GM19023 (cell line): ENCODE data around the gene CCDC57.
A peak's percentile ranks its signal among the peaks of the same experiment; 100 is the strongest.

Experiments used
- ATAC-seq: cut with Tn5 transposase; IDR thresholded peaks from one replicate; pipeline ENCODE4 v1.9.1; 2021; ENCODE audit warnings: mild to moderate bottlenecking, moderate library complexity; ENCODE audit not compliant: unreplicated experiment

The CCDC57 gene

DNA sequence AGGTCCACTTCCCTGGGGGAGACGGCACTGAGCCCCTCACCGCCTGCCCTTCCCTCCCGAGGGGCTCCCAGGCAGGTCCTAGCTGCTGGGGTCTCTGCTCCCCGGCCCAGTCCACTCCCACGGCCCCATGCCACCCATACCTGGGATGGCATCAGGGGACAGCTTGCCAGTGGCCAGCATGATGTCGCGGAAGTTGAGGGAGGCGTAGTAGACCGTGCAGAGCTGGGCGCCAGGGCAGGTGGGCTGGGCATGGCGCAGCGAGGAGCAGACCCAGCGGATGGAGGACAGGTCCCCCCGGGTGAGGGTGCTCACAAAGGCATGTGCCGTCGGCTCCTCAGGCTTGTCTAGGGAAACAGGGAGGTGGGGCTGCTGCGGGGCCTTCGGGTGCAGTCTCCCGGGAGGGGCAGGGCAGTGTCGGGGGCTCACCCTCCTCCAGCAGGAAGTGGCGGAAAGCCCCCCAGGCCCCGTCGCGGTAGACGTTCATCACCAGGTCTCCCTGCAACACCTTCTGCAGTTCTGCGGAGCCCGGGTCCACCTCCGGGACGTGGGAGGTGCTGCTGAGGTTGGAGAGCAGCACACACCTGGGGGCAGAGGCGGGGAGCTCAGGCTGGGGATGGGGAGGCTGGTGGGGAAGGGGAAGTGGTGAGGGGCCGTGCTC is 128.1 kb downstream of the CCDC57 start:
- no peak for ATAC-seq

DNA sequence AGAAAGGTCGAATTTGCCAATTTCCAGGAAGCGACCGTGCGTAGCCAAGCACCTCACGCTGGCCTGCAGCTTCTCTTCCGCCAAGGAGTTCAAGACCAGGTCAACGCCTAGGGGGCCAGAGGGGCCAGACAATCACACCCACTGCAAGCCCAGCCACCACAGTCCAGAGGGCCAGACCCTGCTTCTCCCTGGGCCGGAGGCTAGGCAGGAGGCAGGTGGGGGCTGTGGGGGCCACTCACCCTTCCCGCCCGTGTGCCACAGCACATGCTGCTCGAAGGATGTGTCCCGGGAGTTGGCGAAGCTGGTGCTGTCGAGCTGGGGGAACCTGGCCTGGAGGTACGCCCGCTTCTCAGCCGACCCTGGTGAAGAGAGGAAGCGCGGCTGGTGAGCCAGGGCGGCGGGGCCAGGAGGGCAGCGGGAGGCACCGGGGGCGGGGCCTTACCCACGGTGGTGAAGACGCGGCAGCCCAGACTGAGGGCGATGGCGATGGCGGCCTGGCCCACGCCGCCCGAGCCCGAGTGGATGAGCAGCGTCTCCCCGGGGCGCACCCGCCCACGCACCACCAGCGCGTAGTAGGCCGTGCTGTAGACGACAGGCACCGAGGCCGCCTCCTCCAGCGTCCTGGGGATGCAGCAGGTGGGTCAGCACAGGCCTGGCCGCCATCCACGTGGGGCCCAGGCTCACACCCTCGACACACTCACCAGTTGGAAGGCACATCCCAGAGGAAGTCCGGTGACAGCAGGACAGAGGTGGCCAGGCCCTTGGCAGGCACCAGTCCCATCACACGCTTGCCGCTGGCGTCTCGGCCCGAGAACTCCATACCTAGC is 128.9 kb downstream of the CCDC57 start:
- no peak for ATAC-seq

DNA sequence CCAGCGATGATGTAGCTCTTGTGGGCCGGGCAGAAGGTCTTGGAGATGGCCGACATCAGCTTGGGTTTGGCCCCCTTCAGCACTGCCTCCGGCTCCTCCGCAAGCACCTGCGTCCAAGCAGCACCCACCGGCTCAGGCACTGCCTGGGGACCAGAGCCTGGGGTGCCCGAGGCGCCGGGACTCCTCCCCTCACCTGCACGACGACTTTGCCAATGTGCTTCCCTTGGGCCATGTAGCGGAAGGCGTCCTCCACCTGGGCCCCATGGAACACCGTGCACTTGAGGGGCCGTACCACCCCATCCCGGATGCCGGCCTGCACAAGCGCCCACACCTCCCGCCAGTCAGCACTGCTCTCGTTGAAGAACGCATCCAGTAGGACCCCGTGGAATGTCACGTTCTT is 129.6 kb downstream of the CCDC57 start:
- no peak for ATAC-seq

DNA sequence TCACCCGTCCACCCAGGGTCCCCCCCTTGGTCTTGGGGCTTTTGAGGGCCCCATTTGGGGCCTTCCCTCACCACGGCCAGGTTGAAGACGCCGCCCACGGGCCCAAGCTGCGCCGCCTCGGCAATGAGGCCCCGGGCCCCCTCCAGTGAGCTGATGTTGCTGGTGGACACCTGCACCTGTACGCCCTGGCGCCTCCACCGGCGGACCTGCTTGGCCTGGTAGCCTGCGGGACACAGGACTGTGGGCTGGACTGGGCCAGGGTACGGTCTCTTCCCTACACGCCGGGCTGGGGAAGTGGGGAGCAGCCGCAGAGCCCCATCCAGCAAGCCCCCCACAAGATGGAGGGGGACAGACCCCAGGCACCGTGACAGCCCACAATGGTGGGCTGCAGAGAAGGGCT is 130.2 kb downstream of the CCDC57 start:
- no peak for ATAC-seq

DNA sequence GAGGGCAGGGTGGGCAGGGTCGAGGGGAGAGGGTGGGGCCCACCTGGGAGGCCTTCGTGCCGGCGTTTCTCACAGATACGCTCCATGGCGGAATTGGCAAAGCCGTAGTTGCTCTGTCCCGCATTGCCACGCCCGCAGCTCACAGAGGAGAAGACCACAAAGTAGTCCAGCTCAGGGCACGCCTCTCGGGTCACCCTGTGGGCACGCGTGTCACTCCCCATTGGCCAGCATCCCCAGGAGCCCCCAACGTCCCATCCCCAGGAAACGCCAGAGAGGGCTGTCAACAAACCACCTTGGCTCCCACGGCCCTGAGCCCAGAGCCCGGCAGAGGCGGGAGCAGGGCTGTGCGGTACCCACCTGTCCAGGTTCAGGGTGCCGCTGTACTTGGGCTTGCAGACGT is 130.7 kb downstream of the CCDC57 start:
- no peak for ATAC-seq

DNA sequence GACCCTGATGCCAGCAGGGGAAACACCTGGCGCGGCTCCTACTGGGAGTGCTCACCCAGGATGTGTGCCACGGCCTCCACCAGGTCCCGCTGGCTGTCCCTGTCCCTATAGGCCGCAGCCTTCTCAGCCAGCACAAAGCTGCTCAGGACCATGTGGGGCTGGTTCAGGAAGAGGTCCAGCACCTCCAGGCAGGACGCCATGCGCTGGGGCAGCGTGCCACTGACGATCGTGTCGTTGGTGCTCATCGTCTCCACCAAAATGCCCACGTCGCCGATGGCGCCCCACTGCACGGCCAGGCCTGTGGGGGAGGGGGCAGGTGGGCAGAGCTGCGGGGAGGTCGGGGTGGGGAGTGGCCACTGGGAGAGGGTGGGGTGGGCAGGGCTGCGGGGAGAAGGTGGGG is 131.1 kb downstream of the CCDC57 start:
- no peak for ATAC-seq

DNA sequence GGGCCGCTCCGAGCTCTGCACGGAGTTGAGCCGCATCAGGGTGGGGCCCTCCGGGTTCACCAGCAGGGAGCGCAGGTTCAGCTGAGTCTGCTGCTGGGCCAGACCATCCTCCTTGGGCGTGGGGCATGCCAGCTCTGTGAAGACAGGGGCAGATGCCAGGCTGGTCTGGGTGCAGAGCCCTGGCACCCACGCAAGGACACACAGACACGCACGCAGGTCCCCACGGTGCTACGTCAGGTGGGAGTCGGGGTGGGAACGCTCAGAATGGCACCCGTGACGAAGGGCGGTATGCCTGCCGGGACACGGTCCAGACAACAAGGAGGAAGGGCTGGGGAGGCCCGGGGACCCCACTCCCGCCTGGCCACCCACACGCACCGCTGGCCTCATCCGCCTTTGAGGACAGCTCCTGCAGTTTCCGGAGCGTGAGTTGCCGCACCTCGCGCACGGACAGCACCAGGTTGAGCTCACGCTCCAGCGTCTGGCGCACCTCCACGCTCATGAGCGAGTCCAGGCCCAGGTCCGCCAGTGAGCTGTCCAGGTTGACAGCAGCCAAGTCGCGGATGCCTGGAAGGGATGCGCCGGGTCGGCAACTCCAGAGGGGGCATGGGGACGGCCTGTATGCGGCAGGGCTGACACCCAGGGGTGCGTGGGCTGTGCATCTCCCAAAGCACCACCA is 131.7 kb downstream of the CCDC57 start:
- no peak for ATAC-seq

DNA sequence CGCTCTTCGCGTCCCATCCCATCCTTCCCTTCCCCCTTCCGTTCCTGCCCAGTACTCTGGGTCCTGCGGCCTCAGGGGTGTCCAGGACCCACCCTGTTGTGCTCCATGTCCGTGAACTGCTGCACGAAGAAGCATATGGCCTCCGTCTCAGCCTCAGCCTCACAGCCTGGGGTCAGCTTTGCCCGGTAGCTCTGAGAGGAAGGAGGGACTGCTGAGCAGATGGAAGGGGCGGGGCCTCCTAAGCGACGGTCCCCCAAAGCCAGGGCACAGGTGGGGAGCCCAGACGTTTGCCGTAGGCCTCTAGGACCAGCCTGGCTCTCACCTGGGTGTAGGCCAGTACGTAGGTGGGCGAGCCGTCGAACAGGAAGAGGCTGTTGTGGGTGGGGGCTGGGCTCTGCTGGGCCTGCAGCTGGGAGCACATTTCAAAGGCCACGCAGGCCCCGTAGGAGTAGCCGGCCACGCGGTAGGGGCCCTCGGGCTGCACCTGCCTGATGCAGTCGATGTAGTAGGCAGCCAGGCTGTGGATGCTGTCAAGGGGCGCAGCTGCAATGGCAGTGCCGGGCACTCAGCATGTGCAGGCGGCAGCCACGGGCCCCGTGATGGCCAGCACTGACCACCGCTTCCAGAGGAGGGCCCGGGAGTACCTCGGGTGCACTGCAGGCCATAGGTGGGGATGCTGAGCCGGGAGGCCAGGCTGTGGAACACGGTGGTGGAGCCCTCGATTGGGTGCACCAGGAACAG is 132.4 kb downstream of the CCDC57 start:
- no peak for ATAC-seq

DNA sequence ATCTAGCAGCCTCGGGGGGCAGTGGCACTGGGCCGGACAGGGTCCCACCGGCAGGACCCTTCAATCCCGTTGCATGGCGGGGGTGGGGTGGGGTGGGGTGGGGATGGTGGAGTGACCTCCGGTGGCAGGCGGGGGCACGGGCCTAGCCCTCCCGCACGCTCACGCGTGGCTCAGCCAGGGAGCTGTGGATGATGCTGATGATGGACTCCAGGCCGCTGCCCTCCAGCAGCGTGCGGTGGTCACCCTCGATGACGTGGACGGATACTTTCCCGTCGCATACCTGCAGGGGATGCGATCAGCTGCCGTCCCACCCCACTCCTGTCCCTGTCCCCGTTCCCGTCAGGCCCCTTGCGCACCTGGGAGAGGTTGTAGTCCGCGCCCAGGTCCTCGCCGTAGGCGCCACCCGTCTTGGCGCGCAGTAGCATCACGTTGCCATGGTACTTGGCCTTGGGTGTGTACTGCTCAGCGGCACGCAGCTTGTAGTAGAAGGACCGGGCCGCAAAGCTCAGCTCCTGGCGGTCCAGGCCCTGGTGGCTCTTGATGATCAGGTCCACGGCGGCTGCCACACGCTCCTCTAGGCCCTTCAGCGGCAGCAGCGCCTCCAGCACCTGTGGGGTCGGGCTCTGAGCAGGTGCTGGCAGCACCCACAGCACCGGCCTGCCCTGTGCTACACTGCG is 133.5 kb downstream of the CCDC57 start:
- ATAC-seq = no peak

DNA sequence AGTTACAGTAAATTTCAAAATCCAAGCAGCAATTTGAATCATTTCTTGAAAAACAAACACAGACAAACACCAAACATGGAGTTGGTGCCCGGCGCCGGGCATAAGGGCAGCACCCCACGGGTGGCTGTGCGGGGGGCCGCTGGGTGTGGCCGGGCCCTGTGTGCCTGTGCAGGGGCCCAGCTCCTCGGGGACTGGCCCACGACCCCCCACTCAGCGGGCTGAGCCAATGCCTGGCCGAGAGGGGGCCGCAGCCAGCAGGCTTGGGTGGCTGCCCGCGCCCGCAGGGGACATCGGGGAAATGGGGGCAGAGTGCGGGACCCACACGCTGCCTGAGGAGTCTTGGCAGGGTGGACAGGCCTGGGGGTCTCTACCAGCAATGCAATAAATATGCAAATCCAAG is 134.2 kb downstream of the CCDC57 start:
- ATAC-seq = no peak

DNA sequence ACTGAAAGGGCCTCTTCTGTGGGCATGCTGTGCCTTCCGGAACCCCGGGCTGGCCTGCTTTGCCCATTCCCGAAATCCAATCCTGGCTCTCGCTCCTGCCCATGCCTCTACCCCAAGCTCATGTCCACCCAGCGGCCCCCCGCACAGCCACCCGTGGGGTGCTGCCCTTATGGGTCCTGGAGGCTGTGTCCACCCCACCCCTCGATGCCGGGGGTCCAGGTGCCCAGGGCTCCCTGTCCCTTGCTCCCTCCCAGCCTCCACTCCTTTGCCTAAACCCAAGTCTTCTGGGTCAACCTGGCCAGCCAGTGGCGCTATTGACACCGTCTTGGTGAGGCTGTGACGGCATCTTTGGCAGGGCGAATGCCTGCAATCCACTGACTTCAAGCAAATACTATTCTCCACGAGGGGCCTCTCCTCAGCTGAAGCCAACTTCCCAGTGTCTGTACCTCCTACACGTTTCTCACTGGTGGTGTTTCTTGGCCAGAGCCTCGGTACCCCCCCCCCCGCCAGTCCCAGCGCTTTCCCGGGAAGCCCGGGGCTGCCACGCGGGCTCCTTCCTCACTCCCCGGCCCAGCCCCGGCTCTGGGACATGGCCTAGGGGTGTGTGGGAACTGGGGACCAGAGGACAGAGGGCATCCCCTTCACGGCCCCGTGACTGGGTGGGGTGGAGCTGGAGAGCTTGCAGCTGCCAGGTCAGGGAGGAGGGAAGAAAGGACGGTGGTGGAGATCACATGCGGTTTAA is 134.9 kb downstream of the CCDC57 start:
- no peak for ATAC-seq

DNA sequence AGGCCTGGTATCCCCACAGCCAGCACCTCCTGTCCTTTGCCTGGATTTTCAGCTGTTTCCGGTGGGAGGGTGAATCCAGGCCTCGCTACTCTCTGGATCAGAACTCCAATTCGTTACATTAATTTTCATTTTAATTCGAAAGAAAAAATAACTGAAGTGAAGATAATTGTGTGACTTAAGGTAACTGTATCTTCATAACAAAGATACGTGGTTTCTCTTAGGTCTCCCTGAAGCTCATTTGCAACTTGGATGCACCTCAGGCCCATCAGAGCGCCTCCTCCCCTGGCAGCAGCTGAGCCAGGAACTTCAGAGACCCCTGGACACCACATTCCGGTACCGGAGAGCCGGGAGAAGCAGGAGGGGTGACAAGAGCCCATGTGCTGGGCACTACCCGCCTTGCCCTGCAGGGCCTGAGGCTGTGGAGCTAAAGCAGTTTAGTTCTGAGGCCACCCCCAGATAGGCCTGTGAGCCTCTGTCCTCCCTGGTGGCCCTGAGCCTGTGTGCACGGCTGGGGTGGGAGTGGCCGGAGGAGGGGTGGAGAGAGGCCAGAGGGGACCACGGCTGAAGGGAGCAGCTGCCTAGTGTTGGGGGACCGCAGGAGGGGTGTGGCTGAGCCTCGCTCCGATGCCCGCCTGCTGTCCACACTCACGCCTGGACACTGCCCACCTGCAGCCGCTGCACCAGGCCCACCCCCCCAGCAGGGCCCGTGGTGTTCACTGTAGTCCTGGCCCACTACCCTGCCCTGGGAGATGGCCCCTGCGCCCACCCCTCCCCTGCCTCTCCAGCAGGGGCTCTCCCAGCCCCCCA is 135.7 kb downstream of the CCDC57 start:
- ATAC-seq = no peak

DNA sequence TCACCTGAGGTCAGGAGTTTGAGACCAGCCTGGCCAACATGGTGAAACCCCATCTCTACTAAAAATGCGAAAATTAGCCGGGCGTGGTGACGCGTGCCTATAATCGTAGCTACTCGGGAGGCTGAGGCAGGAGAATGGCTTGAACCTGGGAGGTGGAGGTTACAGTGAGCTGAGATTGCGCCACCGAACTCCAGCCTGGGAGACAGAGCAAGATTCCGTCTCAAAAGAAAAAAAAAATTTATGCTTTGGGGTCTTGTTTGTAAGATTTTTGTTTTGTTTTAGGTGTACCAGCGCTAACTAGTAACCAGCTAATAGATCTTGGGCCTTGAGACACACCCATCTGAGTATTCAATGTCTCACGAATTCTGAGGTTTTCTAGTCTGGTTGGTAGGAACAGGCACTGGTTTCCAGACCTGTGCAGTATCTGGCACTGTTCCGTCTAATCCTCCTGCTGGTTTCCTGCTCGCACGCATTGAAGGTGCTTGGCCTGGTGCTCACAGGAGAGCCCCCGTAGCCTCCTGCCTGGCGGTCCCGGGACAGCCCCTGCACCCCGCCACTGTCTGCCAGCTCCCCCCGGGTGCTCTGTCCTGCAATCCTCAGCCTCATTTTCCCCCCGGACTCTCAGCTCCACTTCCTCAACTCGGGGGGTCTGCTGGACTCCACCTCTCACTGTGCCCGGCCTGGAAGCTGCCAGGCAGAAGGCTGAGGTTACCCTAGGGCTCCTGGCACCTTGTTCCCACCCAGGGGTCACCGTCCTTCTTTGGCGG is 136.4 kb downstream of the CCDC57 start:
- ATAC-seq = no peak

DNA sequence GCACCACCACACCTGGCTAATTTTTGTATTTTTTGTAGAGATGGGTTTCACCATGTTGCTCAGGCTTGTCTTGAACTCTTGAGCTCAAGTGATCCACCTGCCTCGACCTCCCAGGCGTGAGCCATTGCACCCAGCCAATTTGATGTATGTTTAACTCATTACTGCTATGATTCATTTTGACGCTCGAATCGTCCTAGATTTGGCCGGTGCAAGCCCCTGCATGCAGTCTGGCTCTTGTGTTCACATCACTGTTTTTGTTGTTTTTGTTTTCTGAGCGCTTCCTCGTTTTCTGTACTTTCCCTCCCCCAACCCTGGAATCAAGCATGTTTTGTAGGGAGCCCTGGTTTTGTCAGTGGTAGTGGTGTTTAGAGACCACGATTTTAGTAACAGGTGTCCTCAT is 139.2 kb downstream of the CCDC57 start:
- ATAC-seq = no peak

DNA sequence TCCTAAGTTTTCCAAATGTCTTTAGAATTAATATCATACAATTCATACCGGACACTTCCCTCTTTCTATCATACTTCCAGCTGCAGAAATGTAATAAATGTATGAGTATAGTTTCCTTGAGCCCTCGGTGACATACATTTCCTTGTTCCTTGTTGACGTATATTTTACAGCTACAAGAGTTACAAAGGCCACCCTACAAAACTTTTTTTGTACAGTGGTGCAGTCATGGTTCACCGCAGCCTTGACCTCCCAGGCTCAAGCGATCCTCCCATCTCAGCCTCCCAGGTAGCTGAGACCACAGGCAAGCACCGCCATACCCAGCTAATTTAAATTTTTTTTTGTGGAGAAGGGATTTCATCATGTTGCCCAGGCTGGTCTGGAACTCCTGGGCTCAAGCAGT is 139.8 kb downstream of the CCDC57 start:
- no peak for ATAC-seq

DNA sequence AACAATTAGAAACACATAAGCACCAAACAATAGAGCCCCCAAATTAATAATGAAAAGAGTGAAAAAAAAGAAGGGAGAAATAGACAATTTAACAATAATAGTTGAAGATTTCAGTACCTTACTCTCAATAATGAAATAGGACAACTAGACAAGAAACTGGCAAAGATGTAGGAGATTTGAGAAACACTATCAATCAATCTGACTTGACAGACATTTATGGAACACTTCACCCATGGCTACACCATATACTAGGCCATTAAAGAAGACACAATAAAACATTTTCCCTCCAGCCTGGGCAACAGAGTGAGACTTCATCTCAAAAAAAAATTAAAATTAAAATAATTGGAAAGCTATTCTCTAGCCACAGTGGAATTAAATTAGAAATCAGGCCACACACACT is 142.0 kb downstream of the CCDC57 start:
- ATAC-seq = no peak

DNA sequence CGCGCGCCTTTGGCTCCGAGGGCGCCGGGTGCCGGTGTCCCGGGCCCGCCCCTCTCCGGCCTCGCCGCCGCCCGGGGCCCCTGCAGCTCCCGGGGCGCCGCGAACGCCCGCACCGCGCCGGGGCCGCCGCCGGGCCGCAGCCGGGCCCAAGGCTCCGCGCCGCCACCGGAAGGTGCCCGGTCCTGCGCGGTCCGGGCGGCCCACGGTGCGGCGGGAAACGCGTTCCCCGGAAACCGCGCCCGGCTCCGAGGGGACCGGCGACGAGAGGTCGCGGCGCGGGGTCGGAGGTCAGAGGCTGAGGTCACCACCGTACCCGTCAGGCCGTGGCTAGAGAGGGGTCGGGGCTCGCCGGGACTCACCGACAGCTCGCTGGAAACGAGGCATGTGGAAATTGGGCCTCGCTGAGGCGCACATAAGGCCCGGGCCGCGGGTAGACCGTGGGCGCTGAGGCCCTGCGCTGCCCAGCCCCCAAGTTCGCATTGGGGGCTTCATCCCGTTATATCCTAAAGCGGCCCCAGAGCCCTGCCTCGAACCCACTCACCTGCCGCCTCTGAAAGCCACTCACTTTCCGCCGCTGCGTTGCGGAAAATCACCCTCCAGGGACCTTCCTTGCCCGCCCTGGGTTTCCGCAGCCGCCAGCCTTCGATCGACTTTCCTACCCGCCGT is 146.9 kb downstream of the CCDC57 start, which contains the start of gene DUS1L:
TSS of gene DUS1L (minus strand) at position 167 of the 666 bp plus-strand sequence. CDS start 745 bp downstream, outside the sequence.
- peak; percentile 74 for ATAC-seq

DNA sequence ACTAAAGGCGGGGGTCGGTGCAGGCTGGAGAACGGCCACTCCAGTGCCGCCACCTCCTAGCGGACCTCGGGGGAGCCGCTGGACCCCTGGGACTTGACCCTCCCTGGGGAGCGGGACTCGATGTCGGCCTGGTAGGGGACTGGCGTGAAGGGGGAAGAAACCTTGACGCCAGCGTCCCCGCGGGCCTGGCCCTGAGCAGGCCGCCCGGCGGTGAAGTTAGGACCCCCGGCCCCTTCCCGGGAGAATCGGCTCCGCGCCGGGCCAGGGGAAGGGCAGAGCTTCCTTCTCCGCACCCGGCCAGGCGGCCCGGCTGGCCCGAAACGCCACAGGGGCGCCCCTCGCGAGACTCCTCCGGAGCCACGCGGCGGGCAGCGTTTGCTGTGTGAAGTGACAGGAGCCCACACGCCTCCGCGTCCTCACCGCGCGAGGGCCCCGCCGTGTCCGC is 147.4 kb downstream of the CCDC57 start:
- peak; percentile 25 for ATAC-seq
